Ovary (tissue), 3 donors: ENCODE data around the gene GCC1.

Source experiments
- CTCF ChIP-seq, 3 donors: fragments of 450-650 bp in 2 of 3; fragments of 200-600 bp in 1 of 3; IDR thresholded peaks; one replicate each; pipeline versions ENCODE4 v1.5.1 to v1.8.0; 2016 to 2022; ENCODE audit warnings: antibody characterized with exemption in 3 of 3, mild to moderate bottlenecking in 1 of 3
- EP300 ChIP-seq: sonication (generic); formaldehyde crosslinking; IDR thresholded peaks from one replicate; pipeline ENCODE4 v1.6.1; 2017; ENCODE audit warnings: antibody characterized with exemption
- donor health status: DM: no; HTN: no; CAD: no.

- no peak for TF ChIP-seq EP300
- TF ChIP-seq CTCF (IDR thresholded peaks at IDR 0.05) = no peak
These were observed 27.6 kb downstream of the GCC1 start for GRCh38 chr7:127557803-127558202.
